HepG2 (cell line): Measurements from ENCODE around the gene VEZF1. TPM values are rescaled to one million over a fixed set of nuclear protein-coding genes. Genes with fewer than 3 reads are reported as not detected.
A peak's percentile ranks its signal among the peaks of the same experiment; 100 is the strongest.

Experiments used
- CBFB ChIP-seq: sonication (generic); formaldehyde crosslinking; IDR thresholded peaks from 2 replicates; pipeline ENCODE4 v1.4.0; 2020; ENCODE audit warnings: missing genetic modification reagents
- DNMT3B ChIP-seq: conservative IDR thresholded peaks from 2 replicates; pipeline ENCODE4 v1.6.1; 2016; ENCODE audit warnings: missing biosample characterization, control low read depth
- MXI1 ChIP-seq: IDR thresholded peaks from 3 replicates; pipeline ENCODE4 v1.6.1; 2012; ENCODE audit warnings: low read depth, low read length, inconsistent platforms, borderline replicate concordance
- NONO ChIP-seq, 2 experiments: fragments of 450-650 bp in 1 of 2; sonication (generic) in 1 of 2; formaldehyde crosslinking in 1 of 2; IDR thresholded peaks in 1 of 2; conservative IDR thresholded peaks in 1 of 2; 2 replicates each; pipeline versions ENCODE4 v1.6.1 to v1.8.0; 2017 to 2022; ENCODE audit warnings: mild to moderate bottlenecking in 1 of 2, missing genetic modification reagents in 1 of 2, moderate library complexity in 1 of 2
- SMC3 ChIP-seq: IDR thresholded peaks from 2 replicates; pipeline ENCODE4 v1.6.1; 2011; ENCODE audit warnings: low read length, improper control_type of control experiment
- SSRP1 ChIP-seq: IDR thresholded peaks from 2 replicates; pipeline ENCODE4 v1.6.1; 2016; ENCODE audit warnings: control low read depth
- U2AF1 ChIP-seq: fragments of 200-400 bp; formaldehyde crosslinking; optimal IDR thresholded peaks from 2 replicates; pipeline ENCODE3; 2017; ENCODE audit warnings: mild to moderate bottlenecking, low read depth, low read length
- ZFP36L1 ChIP-seq: sonication (generic); formaldehyde crosslinking; IDR thresholded peaks from 2 replicates; pipeline ENCODE4 v1.8.0; 2022; ENCODE audit warnings: mild to moderate bottlenecking, missing genetic modification reagents, moderate library complexity
- ZNF496 ChIP-seq: sonication (generic); formaldehyde crosslinking; IDR thresholded peaks from 2 replicates; pipeline ENCODE4 v1.8.1; 2023; ENCODE audit warnings: mild to moderate bottlenecking, moderate library complexity, missing genetic modification reagents; ENCODE audit not compliant: insufficient replicate concordance
- ZNF549 ChIP-seq: sonication (generic); formaldehyde crosslinking; IDR thresholded peaks from 2 replicates; pipeline ENCODE4 v1.5.0; 2020; ENCODE audit warnings: missing genetic modification reagents
- polyA plus RNA-seq, 8 experiments: library from polyadenylated mRNA; depleted of rRNA in 3 of 8; stranded (reverse) in 7 of 8; unstranded in 1 of 8; fragments of >200 nt; fragmentation: Illumina TruSeq in 4 of 8; extraction: Trizol in 4 of 8; gene quantifications; 2 replicates each; pipeline versions ENCODE4 v1.2.1 to v1.2.3, GENCODE V29; 2011 to 2016; ENCODE audit warnings: low read depth in 4 of 8, missing spikeins in 1 of 8, mixed read lengths in 1 of 8; ENCODE audit not compliant: insufficient read depth in 1 of 8
- total RNA-seq, 5 experiments: library from RNA; depleted of rRNA; stranded (reverse); fragments of >200 nt; fragmentation: Illumina TruSeq; extraction: Trizol; gene quantifications; 2 replicates each; pipeline ENCODE4 v1.2.3, GENCODE V29; 2016; ENCODE audit warnings: low read depth in 1 of 5
- TF ChIP-seq, protein P1 (sequence below): sonication (generic); formaldehyde crosslinking; IDR thresholded peaks from 2 replicates; pipeline ENCODE4 v1.4.0; 2020; ENCODE audit warnings: missing genetic modification reagents, mild to moderate bottlenecking, borderline replicate concordance
- TF ChIP-seq, protein P2 (sequence below): sonication (generic); formaldehyde crosslinking; IDR thresholded peaks from 2 replicates; pipeline ENCODE4 v1.8.1; 2023; ENCODE audit warnings: missing genetic modification reagents, mild to moderate bottlenecking, borderline replicate concordance
- TF ChIP-seq, protein P3 (sequence below): sonication (generic); formaldehyde crosslinking; IDR thresholded peaks from 2 replicates; pipeline ENCODE4 v1.5.0; 2020; ENCODE audit warnings: mild to moderate bottlenecking, missing genetic modification reagents
- TF ChIP-seq, protein P4 (sequence below): fragments of 450-650 bp; IDR thresholded peaks from 2 replicates; pipeline ENCODE4 v1.6.1; 2017; ENCODE audit warnings: mild to moderate bottlenecking
- TF ChIP-seq, protein P5 (sequence below): sonication (generic); formaldehyde crosslinking; IDR thresholded peaks from 2 replicates; pipeline ENCODE4 v1.8.1; 2023; ENCODE audit warnings: mild to moderate bottlenecking, moderate library complexity, missing genetic modification reagents
- TF ChIP-seq, protein P6 (sequence below): sonication (generic); formaldehyde crosslinking; IDR thresholded peaks from 2 replicates; pipeline ENCODE4 v1.9.0; 2021; ENCODE audit warnings: missing genetic modification reagents, borderline replicate concordance

Gene VEZF1
- total and polyA plus RNA-seq, 2 of the 13 experiments (the other 11 are each of a cell fraction or from before 2014, with no cell fraction given) = 45.9 to 49.7 TPM

DNA sequence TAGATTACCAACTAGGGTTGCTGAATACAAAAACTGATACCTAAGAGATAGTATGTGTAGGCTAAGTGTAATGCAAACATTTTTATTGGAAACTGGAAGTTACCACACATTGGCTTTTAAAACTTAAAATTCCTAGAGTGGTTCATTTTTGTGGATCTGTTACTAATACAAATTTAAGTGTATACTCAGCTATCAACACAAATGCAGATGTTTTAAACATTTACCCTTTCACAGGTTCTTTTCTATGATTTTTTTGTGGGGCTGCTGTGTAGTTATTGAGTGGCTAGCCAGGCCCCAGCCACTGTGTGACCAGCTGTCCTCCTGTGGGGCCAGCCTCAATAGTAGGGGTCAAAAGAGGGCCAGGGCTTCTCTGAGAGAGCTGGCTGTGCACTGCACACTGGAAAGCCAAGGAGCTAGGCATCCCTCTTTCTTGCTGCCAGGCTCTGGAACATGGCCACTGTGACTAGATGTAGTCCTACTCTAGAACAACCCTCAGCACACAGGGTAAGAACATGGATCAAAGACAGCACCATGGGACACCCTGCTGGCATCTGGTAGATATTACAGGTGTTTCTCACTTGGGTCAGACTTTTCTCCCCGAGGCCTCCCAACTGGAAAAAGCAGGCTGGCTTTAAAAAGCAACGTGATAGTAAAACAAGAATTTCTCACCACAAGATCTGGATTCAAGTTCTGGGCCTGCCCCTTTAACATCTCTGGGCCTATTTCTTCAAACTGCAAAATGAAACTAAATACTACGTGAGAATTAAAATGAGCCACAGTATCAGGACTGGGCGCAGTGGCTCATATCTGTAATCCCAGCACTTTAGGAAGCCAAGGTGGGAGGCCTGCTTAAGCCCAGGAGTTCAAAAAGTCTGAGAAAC lies 7.3 kb upstream of the VEZF1 start (continued):
- TF ChIP-seq, protein P1, sequence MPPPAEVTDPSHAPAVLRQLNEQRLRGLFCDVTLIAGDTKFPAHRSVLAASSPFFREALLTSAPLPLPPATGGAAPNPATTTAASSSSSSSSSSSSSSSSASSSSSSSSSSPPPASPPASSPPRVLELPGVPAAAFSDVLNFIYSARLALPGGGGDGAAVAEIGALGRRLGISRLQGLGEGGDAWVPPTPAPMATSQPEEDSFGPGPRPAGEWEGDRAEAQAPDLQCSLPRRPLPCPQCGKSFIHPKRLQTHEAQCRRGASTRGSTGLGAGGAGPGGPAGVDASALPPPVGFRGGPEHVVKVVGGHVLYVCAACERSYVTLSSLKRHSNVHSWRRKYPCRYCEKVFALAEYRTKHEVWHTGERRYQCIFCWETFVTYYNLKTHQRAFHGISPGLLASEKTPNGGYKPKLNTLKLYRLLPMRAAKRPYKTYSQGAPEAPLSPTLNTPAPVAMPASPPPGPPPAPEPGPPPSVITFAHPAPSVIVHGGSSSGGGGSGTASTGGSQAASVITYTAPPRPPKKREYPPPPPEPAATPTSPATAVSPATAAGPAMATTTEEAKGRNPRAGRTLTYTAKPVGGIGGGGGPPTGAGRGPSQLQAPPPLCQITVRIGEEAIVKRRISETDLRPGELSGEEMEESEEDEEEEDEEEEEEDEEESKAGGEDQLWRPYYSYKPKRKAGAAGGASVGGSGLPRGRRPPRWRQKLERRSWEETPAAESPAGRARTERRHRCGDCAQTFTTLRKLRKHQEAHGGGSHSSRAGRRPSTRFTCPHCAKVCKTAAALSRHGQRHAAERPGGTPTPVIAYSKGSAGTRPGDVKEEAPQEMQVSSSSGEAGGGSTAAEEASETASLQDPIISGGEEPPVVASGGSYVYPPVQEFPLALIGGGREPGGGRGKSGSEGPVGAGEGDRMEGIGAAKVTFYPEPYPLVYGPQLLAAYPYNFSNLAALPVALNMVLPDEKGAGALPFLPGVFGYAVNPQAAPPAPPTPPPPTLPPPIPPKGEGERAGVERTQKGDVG = no peak
- TF ChIP-seq, protein P2, sequence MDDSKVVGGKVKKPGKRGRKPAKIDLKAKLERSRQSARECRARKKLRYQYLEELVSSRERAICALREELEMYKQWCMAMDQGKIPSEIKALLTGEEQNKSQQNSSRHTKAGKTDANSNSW = no peak
- TF ChIP-seq CBFB (CRISPR knock-in tag) (no peak), SSRP1 (CRISPR knock-in tag) (no peak), MXI1 (no peak), U2AF1 (no peak), DNMT3B (CRISPR knock-in tag) (no peak), SMC3 (peak; percentile 93), ZNF549 (CRISPR knock-in tag) (no peak), ZNF496 (CRISPR knock-in tag) (no peak), ZFP36L1 (no peak), NONO (IDR thresholded peaks at IDR 0.05) (no peak), NONO (CRISPR knock-in tag; conservative IDR thresholded peaks at IDR 0.05) (peak; percentile 59; the same call in 1 of the 2 replicates)
- TF ChIP-seq, protein P3, sequence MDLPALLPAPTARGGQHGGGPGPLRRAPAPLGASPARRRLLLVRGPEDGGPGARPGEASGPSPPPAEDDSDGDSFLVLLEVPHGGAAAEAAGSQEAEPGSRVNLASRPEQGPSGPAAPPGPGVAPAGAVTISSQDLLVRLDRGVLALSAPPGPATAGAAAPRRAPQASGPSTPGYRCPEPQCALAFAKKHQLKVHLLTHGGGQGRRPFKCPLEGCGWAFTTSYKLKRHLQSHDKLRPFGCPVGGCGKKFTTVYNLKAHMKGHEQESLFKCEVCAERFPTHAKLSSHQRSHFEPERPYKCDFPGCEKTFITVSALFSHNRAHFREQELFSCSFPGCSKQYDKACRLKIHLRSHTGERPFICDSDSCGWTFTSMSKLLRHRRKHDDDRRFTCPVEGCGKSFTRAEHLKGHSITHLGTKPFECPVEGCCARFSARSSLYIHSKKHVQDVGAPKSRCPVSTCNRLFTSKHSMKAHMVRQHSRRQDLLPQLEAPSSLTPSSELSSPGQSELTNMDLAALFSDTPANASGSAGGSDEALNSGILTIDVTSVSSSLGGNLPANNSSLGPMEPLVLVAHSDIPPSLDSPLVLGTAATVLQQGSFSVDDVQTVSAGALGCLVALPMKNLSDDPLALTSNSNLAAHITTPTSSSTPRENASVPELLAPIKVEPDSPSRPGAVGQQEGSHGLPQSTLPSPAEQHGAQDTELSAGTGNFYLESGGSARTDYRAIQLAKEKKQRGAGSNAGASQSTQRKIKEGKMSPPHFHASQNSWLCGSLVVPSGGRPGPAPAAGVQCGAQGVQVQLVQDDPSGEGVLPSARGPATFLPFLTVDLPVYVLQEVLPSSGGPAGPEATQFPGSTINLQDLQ (CRISPR knock-in tag) = no peak
- TF ChIP-seq, protein P4, sequence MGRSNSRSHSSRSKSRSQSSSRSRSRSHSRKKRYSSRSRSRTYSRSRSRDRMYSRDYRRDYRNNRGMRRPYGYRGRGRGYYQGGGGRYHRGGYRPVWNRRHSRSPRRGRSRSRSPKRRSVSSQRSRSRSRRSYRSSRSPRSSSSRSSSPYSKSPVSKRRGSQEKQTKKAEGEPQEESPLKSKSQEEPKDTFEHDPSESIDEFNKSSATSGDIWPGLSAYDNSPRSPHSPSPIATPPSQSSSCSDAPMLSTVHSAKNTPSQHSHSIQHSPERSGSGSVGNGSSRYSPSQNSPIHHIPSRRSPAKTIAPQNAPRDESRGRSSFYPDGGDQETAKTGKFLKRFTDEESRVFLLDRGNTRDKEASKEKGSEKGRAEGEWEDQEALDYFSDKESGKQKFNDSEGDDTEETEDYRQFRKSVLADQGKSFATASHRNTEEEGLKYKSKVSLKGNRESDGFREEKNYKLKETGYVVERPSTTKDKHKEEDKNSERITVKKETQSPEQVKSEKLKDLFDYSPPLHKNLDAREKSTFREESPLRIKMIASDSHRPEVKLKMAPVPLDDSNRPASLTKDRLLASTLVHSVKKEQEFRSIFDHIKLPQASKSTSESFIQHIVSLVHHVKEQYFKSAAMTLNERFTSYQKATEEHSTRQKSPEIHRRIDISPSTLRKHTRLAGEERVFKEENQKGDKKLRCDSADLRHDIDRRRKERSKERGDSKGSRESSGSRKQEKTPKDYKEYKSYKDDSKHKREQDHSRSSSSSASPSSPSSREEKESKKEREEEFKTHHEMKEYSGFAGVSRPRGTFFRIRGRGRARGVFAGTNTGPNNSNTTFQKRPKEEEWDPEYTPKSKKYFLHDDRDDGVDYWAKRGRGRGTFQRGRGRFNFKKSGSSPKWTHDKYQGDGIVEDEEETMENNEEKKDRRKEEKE = no peak
- TF ChIP-seq, protein P5, sequence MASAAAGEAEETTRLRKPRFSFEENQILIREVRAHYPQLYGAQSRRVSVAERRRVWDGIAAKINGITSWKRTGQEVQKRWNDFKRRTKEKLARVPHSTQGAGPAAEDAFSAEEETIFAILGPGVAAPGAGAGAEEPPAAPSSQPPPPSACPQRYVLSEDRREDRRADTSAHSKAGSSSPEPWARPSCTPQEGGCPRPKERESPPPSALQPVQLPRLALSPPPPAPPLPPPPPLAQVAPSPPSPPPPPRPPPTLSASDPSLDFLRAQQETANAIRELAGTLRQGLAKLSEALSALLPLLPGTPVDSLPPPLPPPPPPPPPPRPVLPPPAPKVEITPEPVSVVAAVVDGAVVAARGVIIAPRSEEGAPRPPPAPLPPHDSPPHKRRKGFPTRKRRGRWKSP (CRISPR knock-in tag) = peak; percentile 59; the same call in 1 of the 2 replicates
- TF ChIP-seq, protein P6, sequence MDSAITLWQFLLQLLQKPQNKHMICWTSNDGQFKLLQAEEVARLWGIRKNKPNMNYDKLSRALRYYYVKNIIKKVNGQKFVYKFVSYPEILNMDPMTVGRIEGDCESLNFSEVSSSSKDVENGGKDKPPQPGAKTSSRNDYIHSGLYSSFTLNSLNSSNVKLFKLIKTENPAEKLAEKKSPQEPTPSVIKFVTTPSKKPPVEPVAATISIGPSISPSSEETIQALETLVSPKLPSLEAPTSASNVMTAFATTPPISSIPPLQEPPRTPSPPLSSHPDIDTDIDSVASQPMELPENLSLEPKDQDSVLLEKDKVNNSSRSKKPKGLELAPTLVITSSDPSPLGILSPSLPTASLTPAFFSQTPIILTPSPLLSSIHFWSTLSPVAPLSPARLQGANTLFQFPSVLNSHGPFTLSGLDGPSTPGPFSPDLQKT (CRISPR knock-in tag) = no peak
